K562 (cell line): Measurements from ENCODE around the gene IMPA2. TPM values are rescaled to one million over a fixed set of nuclear protein-coding genes. Genes with fewer than 3 reads are reported as not detected.

Experiments used
- ATAC-seq: fragments of 200-7000 bp; cut with Tn5 transposase; 3 replicates; pipeline ENCODE4 v1.9.1; 2020; ENCODE audit warnings: moderate library complexity
- BruUV-seq: library from RNA; stranded (reverse); fragments of 400-500 nt; replicated peaks from 2 replicates; lab custom pipeline; 2021; lab: Mats Ljungman, UMichigan
- CTCF ChIA-PET: fragments of 300-600 bp; formaldehyde crosslinking; extraction: SDS; loops from one replicate; lab custom pipeline; 2021; ENCODE audit warnings: low intra/inter-chr PET ratio; lab: Yijun Ruan, JAX
- POLR2A ChIA-PET: fragments of 300-600, 350-650 bp; sonication (Branson Sonifier 250); formaldehyde crosslinking; extraction: SDS; loops from one replicate; lab custom pipeline; 2021; ENCODE audit warnings: antibody characterized with exemption, inconsistent platforms; lab: Yijun Ruan, JAX
- DNase-seq, 4 experiments: peaks; one replicate each; pipeline versions ENCODE4 v3.0.0 to v3.0.0-alpha.2; 2011 to 2018; ENCODE audit warnings: low spot score in 3 of 4, mixed read lengths in 3 of 4; ENCODE audit errors: extremely low read depth in 1 of 4
- FAIRE-seq: peaks from 2 replicates; lab custom pipeline; 2011; peaks lifted over from hg19 to GRCh38; lab: Jason Lieb, UNC
- H2AFZ ChIP-seq: 2 replicates; pipeline ENCODE4 v1.6.0; 2011; ENCODE audit warnings: low read depth, low read length, control low read depth, inconsistent platforms
- H3K27ac ChIP-seq: fragments of 200-600 bp; 3 replicates; pipeline ENCODE4 v1.8.0; 2011; ENCODE audit warnings: low read depth, mild to moderate bottlenecking, control low read depth, inconsistent platforms, low read length, moderate library complexity, mixed read lengths; ENCODE audit errors: extremely low read depth
- H3K27me3 ChIP-seq, 2 experiments: fragments of 300-600 bp in 1 of 2; 2 replicates in 1 of 2; 3 replicates in 1 of 2; pipeline versions ENCODE4 v1.6.0 to v1.8.0; 2011; ENCODE audit warnings: inconsistent platforms in 2 of 2, low read length in 2 of 2, mild to moderate bottlenecking in 1 of 2, mixed read lengths in 1 of 2, moderate library complexity in 1 of 2; ENCODE audit not compliant: control insufficient read depth in 2 of 2, insufficient read depth in 2 of 2
- H3K36me3 ChIP-seq: fragments of 300-600 bp; 3 replicates; pipeline ENCODE4 v1.8.0; 2011; ENCODE audit warnings: mild to moderate bottlenecking, low read length, inconsistent platforms; ENCODE audit not compliant: control insufficient read depth, insufficient read depth
- H3K4me1 ChIP-seq, 2 experiments: fragments of 200-600 bp in 1 of 2; replicated peaks in 1 of 2; 2 replicates in 1 of 2; 3 replicates in 1 of 2; pipeline versions ENCODE4 v1.5.1 to v1.8.0; 2011; ENCODE audit warnings: inconsistent platforms in 2 of 2, low read length in 2 of 2, mild to moderate bottlenecking in 1 of 2, mixed read lengths in 1 of 2, moderate library complexity in 1 of 2; ENCODE audit not compliant: control insufficient read depth in 2 of 2, insufficient read depth in 2 of 2
- H3K4me2 ChIP-seq: 2 replicates; pipeline ENCODE4 v1.6.1; 2011; ENCODE audit warnings: low read length, control low read depth, inconsistent platforms, mixed read lengths; ENCODE audit not compliant: insufficient read depth
- H3K4me3 ChIP-seq: fragments of 200-600 bp; sonication (generic), shearing (Covaris generic); 2 replicates; pipeline ENCODE4 v1.5.1; 2016; ENCODE audit warnings: control low read depth, inconsistent platforms
- H3K79me2 ChIP-seq: fragments of 200-600 bp; 3 replicates; pipeline ENCODE4 v1.8.0; 2011; ENCODE audit warnings: low read length, inconsistent platforms; ENCODE audit not compliant: control insufficient read depth, insufficient read depth
- H3K9ac ChIP-seq, 2 experiments: 2 replicates each; pipeline versions ENCODE4 v1.6.0 to v1.6.1; 2011; ENCODE audit warnings: low read depth in 2 of 2, low read length in 2 of 2, control low read depth in 1 of 2, inconsistent platforms in 1 of 2, mild to moderate bottlenecking in 1 of 2, mixed read lengths in 1 of 2; ENCODE audit not compliant: insufficient read depth in 1 of 2
- H3K9me1 ChIP-seq: one replicate; pipeline ENCODE4 v1.6.0; 2011; ENCODE audit warnings: inconsistent platforms, mild to moderate bottlenecking, low read length, moderate library complexity; ENCODE audit not compliant: control insufficient read depth, insufficient read depth
- H3K9me3 ChIP-seq: replicated peaks from 2 replicates; pipeline ENCODE4 v1.5.1; 2011; ENCODE audit warnings: low read depth, low read length, inconsistent platforms; ENCODE audit not compliant: control insufficient read depth, insufficient read depth
- H4K20me1 ChIP-seq: replicated peaks from 2 replicates; pipeline ENCODE4 v1.6.1; 2011; ENCODE audit warnings: low read length, inconsistent platforms, mixed read lengths; ENCODE audit not compliant: control insufficient read depth, insufficient read depth
- CEBPB ChIP-seq: fragments of 450-650 bp; IDR thresholded peaks from 2 replicates; pipeline ENCODE4 v1.6.1; 2016; ENCODE audit warnings: missing genetic modification characterization, missing compliant biosample characterization
- FOXK2 ChIP-seq, 2 experiments: fragments of 450-650 bp; IDR thresholded peaks in 1 of 2; conservative IDR thresholded peaks in 1 of 2; 2 replicates each; pipeline ENCODE4 v1.6.1; 2016; ENCODE audit warnings: low read depth in 2 of 2, mild to moderate bottlenecking in 1 of 2
- L3MBTL2 ChIP-seq: fragments of 450-650 bp; IDR thresholded peaks from 2 replicates; pipeline ENCODE4 v1.6.1; 2016; ENCODE audit warnings: mild to moderate bottlenecking, moderate library complexity
- MXI1 ChIP-seq: IDR thresholded peaks from 2 replicates; pipeline ENCODE4 v1.6.1; 2011; ENCODE audit warnings: low read depth, mild to moderate bottlenecking, improper control_type of control experiment, low read length
- POLR2B ChIP-seq: fragments of 450-650 bp; IDR thresholded peaks from 2 replicates; pipeline ENCODE4 v1.6.1; 2018; ENCODE audit warnings: low read depth; ENCODE audit not compliant: partially characterized antibody
- RBFOX2 ChIP-seq: fragments of 200-400 bp; formaldehyde crosslinking; IDR thresholded peaks from 2 replicates; pipeline ENCODE4 v1.6.1; 2017; ENCODE audit warnings: low read depth, mild to moderate bottlenecking, low read length, moderate library complexity
- SIN3A ChIP-seq, 2 experiments: fragments of 150-350 bp in 1 of 2; IDR thresholded peaks; 2 replicates each; pipeline ENCODE4 v1.6.1; 2011 to 2016; ENCODE audit warnings: borderline replicate concordance in 2 of 2, low read depth in 2 of 2, low read length in 2 of 2, mild to moderate bottlenecking in 2 of 2, moderate library complexity in 2 of 2; ENCODE audit not compliant: control insufficient read depth in 1 of 2
- SMAD4 ChIP-seq: fragments of 250-450 bp; sonication (Bioruptor Pico); conservative IDR thresholded peaks from 2 replicates; pipeline ENCODE4 v1.8.0; 2021; ENCODE audit warnings: inconsistent platforms, mild to moderate bottlenecking, moderate library complexity
- SPI1 ChIP-seq: IDR thresholded peaks from 2 replicates; pipeline ENCODE4 v1.6.1; 2011; ENCODE audit warnings: low read depth, low read length, control low read depth, borderline replicate concordance
- ZKSCAN8 ChIP-seq: fragments of 200-800 bp; sonication (Bioruptor generic); IDR thresholded peaks from 2 replicates; pipeline ENCODE4 v1.6.1; 2016; ENCODE audit warnings: missing genetic modification characterization, missing compliant biosample characterization
- ZNF121 ChIP-seq: sonication (generic); formaldehyde crosslinking; conservative IDR thresholded peaks from 2 replicates; pipeline ENCODE4 v1.8.0; 2022; ENCODE audit warnings: missing genetic modification reagents
- WGBS: fragments of 100-300 bp; shearing (Covaris generic); methylation state at CpG from one replicate; pipeline ENCODE4 v1.1.6; 2016; ENCODE audit warnings: low coverage, mixed read lengths; ENCODE audit not compliant: insufficient coverage; ENCODE audit errors: missing lambda C conversion rate; 5-methylcytosine and 5-hydroxymethylcytosine counted together
- in situ Hi-C: fragments of 300-500 bp; cut with MboI; formaldehyde crosslinking; loops from 4 replicates; pipeline ENCODE4 v1.15.0; 2018; ENCODE audit warnings: inconsistent platforms, mixed read lengths
- intact Hi-C: fragments of 100-400 bp; cut with micrococcal nuclease; formaldehyde crosslinking; loops from 2 replicates; pipeline ENCODE4 v1.14.2; 2022
- polyA plus RNA-seq, 8 experiments: library from polyadenylated mRNA; depleted of rRNA in 4 of 8; stranded (reverse) in 5 of 8; unstranded in 3 of 8; fragments of >200 nt; fragmentation: Nextera tagmentation in 2 of 8; fragmentation: Illumina TruSeq in 1 of 8; extraction: Ambion mirVana in 2 of 8; extraction: Trizol in 1 of 8; gene quantifications; 2 replicates each; pipeline versions ENCODE4 v1.2.1 to v1.2.3, GENCODE V29; 2011 to 2014; ENCODE audit warnings: inconsistent platforms in 1 of 8, missing spikeins in 1 of 8
- total RNA-seq, 7 experiments: library from RNA; depleted of rRNA in 6 of 7; stranded (reverse); fragments of >200 nt in 6 of 7; fragmentation: Illumina TruSeq in 2 of 7; extraction: Trizol in 2 of 7; gene quantifications; 2 replicates each; pipeline versions ENCODE4 v1.2.1 to v1.2.3, GENCODE V29; 2011 to 2021; ENCODE audit warnings: low replicate concordance in 1 of 7
- TF ChIP-seq, protein P1 (sequence below), 2 experiments: fragments of 450-650 bp; formaldehyde crosslinking in 1 of 2; IDR thresholded peaks; 2 replicates each; pipeline versions ENCODE4 v1.4.0 to v1.6.1; 2014 to 2020; ENCODE audit warnings: mild to moderate bottlenecking in 2 of 2, borderline replicate concordance in 1 of 2, low read depth in 1 of 2

The IMPA2 gene
- total and polyA plus RNA-seq, 9 of the 15 experiments (the other 6 are each of a cell fraction or from before 2014, with no cell fraction given), result 0.62 to 11.3 (median 5.7) TPM

DNA sequence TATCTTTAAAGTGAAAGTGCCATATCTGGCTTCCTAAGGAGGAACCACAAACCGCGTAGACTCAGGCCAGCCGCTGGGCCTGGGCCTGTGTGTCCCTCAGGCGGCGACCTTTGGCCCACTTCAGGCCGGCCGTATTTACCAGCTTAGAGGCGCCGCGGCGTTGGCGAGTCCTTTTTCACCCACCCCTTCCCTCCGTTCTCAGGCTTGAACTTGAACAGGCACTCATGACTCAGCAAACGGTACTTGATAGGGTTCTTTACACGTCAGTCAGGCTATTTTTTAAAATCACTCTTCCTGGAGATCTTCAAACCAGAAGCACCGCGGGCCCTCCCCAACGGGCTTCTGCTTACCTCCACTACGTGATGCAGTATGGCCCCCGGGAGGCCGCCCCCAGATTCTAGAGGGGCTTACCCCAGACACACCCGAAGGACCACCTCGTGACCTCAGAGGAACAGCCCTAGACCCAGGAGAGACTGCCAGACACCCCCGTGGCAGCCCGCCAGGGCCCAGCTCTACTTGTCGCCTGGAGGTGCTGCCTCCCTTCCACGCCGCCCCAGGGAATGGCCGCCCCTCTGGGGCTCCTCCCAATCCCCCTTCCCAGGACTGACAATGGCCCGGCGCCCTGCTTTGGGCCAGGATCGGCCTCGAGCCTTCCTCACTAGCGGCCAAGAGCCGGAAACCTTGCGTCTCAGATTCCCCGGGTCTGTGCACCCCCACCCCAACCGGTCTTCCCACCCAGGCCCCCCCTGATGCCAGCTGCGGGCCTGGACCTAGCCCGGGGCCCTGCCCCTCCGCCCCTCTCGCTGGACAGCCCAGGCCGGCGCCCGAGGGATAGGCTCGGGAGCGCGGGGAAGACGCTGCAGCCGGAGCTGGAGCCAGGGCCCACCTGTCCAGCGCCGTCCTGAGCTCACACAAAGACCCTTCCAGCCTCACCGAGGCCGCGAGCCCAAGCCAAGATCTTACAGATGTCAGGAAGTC, 33.8 kb upstream of the IMPA2 start:
- Histone ChIP-seq H3K9me3 (no peaks in the 10 kb centered on the region), H3K27me3 (no peaks in the 10 kb centered on the region), H3K36me3 (no peaks in the 10 kb centered on the region), H3K4me2 (peak overlapping the region; percentile 79), H2AFZ (peak overlapping the region; percentile 90), H3K4me3 (peak overlapping the region; percentile 50), H4K20me1 (no peaks in the 10 kb centered on the region), H3K9ac (peak overlapping the region; percentile 85 to 94), H3K4me1 (peaks cover 30 to 34% of the 10 kb centered on the region in 2 experiments), H3K79me2 (no peaks in the 10 kb centered on the region; the same call in 2 of the 3 replicates), H3K9me1 (no peaks in the 10 kb centered on the region), H3K27ac (peak overlapping the region; percentile 92)
- POLR2A ChIA-PET, result interaction anchor here (0.6 to 1.7 kb wide), 9 partner anchors 9 to 290 kb away, joined by 3 to 8 read pairs (median 3); no protein-coding TSS in a partner anchor
- CTCF ChIA-PET, result no interaction called here
- intact Hi-C loops, result loop anchor here (2.0 kb wide), 1 partner anchor 33 kb away; the partner anchor contains the start of gene IMPA2
- DNase-seq (peak; percentile 79 to 99 (median 82)), FAIRE-seq (peak; percentile 93), ATAC-seq (peak; percentile 91)
- whole genome bisulfite sequencing, result 2% methylated on average over 37 of the region's 55 CpGs
- TSS peak; percentile 85 for BruUV-seq
- in situ Hi-C loops, result no loop called here
- peak; percentile 70 for TF ChIP-seq POLR2B
- TF ChIP-seq FOXK2 (conservative IDR thresholded peaks at IDR 0.05 in 1 of 2, IDR thresholded peaks at IDR 0.05 in 1 of 2; ENCODE audit: low read depth in 2 of 2), result peak; percentile 86 to 93
- TF ChIP-seq SIN3A (IDR thresholded peaks at IDR 0.05; ENCODE audit: borderline replicate concordance in 2 of 2, control insufficient read depth in 1 of 2, low read depth in 2 of 2, low read length in 2 of 2), result 0 out of 4 replicates have a peak, but pooled peaks of 1 of the 2 experiments have one; percentile 53
- no peak for TF ChIP-seq ZNF121 (CRISPR knock-in tag)
- TF ChIP-seq, protein P1, sequence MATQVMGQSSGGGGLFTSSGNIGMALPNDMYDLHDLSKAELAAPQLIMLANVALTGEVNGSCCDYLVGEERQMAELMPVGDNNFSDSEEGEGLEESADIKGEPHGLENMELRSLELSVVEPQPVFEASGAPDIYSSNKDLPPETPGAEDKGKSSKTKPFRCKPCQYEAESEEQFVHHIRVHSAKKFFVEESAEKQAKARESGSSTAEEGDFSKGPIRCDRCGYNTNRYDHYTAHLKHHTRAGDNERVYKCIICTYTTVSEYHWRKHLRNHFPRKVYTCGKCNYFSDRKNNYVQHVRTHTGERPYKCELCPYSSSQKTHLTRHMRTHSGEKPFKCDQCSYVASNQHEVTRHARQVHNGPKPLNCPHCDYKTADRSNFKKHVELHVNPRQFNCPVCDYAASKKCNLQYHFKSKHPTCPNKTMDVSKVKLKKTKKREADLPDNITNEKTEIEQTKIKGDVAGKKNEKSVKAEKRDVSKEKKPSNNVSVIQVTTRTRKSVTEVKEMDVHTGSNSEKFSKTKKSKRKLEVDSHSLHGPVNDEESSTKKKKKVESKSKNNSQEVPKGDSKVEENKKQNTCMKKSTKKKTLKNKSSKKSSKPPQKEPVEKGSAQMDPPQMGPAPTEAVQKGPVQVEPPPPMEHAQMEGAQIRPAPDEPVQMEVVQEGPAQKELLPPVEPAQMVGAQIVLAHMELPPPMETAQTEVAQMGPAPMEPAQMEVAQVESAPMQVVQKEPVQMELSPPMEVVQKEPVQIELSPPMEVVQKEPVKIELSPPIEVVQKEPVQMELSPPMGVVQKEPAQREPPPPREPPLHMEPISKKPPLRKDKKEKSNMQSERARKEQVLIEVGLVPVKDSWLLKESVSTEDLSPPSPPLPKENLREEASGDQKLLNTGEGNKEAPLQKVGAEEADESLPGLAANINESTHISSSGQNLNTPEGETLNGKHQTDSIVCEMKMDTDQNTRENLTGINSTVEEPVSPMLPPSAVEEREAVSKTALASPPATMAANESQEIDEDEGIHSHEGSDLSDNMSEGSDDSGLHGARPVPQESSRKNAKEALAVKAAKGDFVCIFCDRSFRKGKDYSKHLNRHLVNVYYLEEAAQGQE (IDR thresholded peaks at IDR 0.05; ENCODE audit: borderline replicate concordance), result peak; percentile 30; the same call in 1 of the 2 replicates
- TF ChIP-seq, protein P1 (CRISPR knock-in tag; IDR thresholded peaks at IDR 0.05; ENCODE audit: low read depth), result no peak
- TF ChIP-seq CEBPB (tag), result no peak
- peak; percentile 50; the same call in 1 of the 2 replicates for TF ChIP-seq L3MBTL2
- no peak for TF ChIP-seq ZKSCAN8 (CRISPR knock-in tag)
- 0 out of 2 replicates have a peak, but pooled peaks have one; percentile 33 for TF ChIP-seq MXI1
- no peak for TF ChIP-seq SPI1
- TF ChIP-seq SMAD4 (CRISPR knock-in tag), result peak; percentile 100
- peak; percentile 86 for TF ChIP-seq RBFOX2
